WERI-Rb-1 (cell line): ENCODE measurements around the gene ARHGAP27.

Experiments
- DNase-seq: peaks from one replicate; pipeline ENCODE4 v3.0.0-alpha.2; 2020
- H3K27ac ChIP-seq: fragments of 250-450 bp; sonication (Bioruptor Pico); 2 replicates; pipeline ENCODE4 v1.5.1; 2020; ENCODE audit warnings: mild to moderate bottlenecking, moderate library complexity
- H3K27me3 ChIP-seq: fragments of 250-450 bp; sonication (Bioruptor Pico); 2 replicates; pipeline ENCODE4 v1.5.1; 2021; ENCODE audit warnings: mild to moderate bottlenecking, low read depth, moderate library complexity; ENCODE audit not compliant: insufficient read depth, severe bottlenecking
- H3K36me3 ChIP-seq: fragments of 250-450 bp; sonication (Bioruptor Pico); 2 replicates; pipeline ENCODE4 v1.5.1; 2020; ENCODE audit warnings: mild to moderate bottlenecking, moderate library complexity
- H3K4me3 ChIP-seq: 2 replicates; pipeline ENCODE4 v1.5.1; 2011; ENCODE audit warnings: low read depth, mild to moderate bottlenecking, control low read depth, low read length
- H3K9me3 ChIP-seq: fragments of 250-450 bp; sonication (Bioruptor Pico); 2 replicates; pipeline ENCODE4 v1.5.1; 2021; ENCODE audit warnings: mild to moderate bottlenecking, moderate library complexity; ENCODE audit not compliant: severe bottlenecking
- TF ChIP-seq, protein P1 (sequence below): IDR thresholded peaks from 2 replicates; pipeline ENCODE4 v1.5.1; 2011; ENCODE audit warnings: low read depth, mild to moderate bottlenecking, control low read depth, inconsistent platforms, low read length

The ARHGAP27 gene

DNA sequence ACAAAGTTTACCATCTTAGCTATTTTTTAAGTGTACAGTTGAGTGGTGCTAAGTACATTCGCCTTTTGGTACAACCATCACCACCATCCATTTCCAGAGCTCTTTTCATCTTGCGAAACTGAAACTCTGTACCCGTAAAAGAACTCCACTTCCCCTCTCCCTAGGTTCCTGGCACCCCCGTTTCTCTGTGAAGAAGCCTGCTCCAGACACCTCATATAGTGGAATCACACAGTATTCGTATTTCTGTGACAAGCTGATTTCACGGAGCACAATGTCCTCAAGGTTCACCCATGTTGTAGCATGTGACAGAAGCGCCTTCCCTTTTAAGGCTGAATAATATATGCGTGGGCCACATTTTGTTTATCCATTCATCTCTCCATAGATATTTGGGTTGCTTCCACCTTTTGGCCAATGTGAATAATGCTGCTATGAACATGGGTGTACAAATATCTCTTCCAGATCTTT is 61.7 kb downstream of the ARHGAP27 start:
- no peak for DNase-seq
- H3K4me3 ChIP-seq: no peak overlapping the region
- no peaks in the 10 kb centered on the region for H3K9me3 ChIP-seq
- no peaks in the 10 kb centered on the region for H3K36me3 ChIP-seq
- no peaks in the 10 kb centered on the region for H3K27me3 ChIP-seq
- H3K27ac ChIP-seq: no peak overlapping the region
- TF ChIP-seq, protein P1, sequence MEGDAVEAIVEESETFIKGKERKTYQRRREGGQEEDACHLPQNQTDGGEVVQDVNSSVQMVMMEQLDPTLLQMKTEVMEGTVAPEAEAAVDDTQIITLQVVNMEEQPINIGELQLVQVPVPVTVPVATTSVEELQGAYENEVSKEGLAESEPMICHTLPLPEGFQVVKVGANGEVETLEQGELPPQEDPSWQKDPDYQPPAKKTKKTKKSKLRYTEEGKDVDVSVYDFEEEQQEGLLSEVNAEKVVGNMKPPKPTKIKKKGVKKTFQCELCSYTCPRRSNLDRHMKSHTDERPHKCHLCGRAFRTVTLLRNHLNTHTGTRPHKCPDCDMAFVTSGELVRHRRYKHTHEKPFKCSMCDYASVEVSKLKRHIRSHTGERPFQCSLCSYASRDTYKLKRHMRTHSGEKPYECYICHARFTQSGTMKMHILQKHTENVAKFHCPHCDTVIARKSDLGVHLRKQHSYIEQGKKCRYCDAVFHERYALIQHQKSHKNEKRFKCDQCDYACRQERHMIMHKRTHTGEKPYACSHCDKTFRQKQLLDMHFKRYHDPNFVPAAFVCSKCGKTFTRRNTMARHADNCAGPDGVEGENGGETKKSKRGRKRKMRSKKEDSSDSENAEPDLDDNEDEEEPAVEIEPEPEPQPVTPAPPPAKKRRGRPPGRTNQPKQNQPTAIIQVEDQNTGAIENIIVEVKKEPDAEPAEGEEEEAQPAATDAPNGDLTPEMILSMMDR: no peak

GRCh38 chr17:45369421-45369820 is 63.2 kb downstream of the ARHGAP27 start:
- Histone ChIP-seq H3K9me3 (no peaks in the 10 kb centered on the region), H3K27ac (no peak overlapping the region)

GRCh38 chr17:45368651-45369050 is 64.0 kb downstream of the ARHGAP27 start:
- TF ChIP-seq, protein P1: no peak
- Histone ChIP-seq H3K4me3 (no peak overlapping the region), H3K27ac (no peak overlapping the region), H3K27me3 (no peaks in the 10 kb centered on the region), H3K9me3 (no peaks in the 10 kb centered on the region), H3K36me3 (no peaks in the 10 kb centered on the region)
- DNase-seq: no peak

More at GRCh38 chr17:45369421-45369820, 63.2 kb downstream of the ARHGAP27 start:
- TF ChIP-seq, protein P1: no peak
- Histone ChIP-seq H3K27me3 (no peaks in the 10 kb centered on the region), H3K36me3 (no peaks in the 10 kb centered on the region), H3K4me3 (no peak overlapping the region)
- DNase-seq: no peak

- no peak for DNase-seq
- H3K27me3 ChIP-seq: no peaks in the 10 kb centered on the region
- no peaks in the 10 kb centered on the region for H3K36me3 ChIP-seq
- H3K4me3 ChIP-seq: no peak overlapping the region
- H3K27ac ChIP-seq: no peak overlapping the region
- TF ChIP-seq, protein P1: no peak
- H3K9me3 ChIP-seq: no peaks in the 10 kb centered on the region
Observed at GRCh38 chr17:45367216-45367615, 65.5 kb downstream of the ARHGAP27 start.

- TF ChIP-seq, protein P1: no peak
- H3K36me3 ChIP-seq: no peaks in the 10 kb centered on the region
- no peak overlapping the region for H3K4me3 ChIP-seq
- DNase-seq: no peak
- H3K27ac ChIP-seq: no peak overlapping the region
- H3K27me3 ChIP-seq: no peaks in the 10 kb centered on the region
- H3K9me3 ChIP-seq: no peaks in the 10 kb centered on the region
Observed at GRCh38 chr17:45366691-45367090, 66.0 kb downstream of the ARHGAP27 start.

DNA sequence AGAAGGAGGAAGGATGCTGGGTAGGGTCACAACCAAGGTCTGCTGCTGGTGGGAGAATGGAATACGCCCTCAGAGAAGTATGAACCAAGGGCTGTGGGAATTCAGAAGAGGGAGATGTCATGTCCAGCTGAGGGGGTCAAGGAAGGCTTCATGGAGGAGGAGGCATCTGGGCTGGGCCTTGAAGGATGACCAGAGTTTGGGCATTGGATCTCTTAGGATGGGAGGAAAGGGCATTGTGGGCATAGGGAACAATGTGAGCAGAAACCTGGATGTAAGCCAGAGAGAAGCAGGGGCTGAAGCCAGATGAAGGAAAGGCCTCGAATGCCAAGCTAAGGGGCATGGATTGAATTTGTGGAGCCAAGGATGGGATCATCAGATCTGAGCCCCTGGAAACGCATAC is 66.6 kb downstream of the ARHGAP27 start:
- H3K27me3 ChIP-seq: no peaks in the 10 kb centered on the region
- H3K9me3 ChIP-seq: no peaks in the 10 kb centered on the region
- H3K36me3 ChIP-seq: no peaks in the 10 kb centered on the region
- no peak for DNase-seq
- H3K27ac ChIP-seq: no peak overlapping the region
- TF ChIP-seq, protein P1: no peak
- no peak overlapping the region for H3K4me3 ChIP-seq
